UCSD-AML1 (cell line): ENCODE data around the gene CROCC2.

Source experiments
- DNase-seq: peaks from one replicate; lab custom pipeline; 2025; ENCODE audit not compliant: unreplicated experiment; lab: John Stamatoyannopoulos, UW

CROCC2 gene

DNA sequence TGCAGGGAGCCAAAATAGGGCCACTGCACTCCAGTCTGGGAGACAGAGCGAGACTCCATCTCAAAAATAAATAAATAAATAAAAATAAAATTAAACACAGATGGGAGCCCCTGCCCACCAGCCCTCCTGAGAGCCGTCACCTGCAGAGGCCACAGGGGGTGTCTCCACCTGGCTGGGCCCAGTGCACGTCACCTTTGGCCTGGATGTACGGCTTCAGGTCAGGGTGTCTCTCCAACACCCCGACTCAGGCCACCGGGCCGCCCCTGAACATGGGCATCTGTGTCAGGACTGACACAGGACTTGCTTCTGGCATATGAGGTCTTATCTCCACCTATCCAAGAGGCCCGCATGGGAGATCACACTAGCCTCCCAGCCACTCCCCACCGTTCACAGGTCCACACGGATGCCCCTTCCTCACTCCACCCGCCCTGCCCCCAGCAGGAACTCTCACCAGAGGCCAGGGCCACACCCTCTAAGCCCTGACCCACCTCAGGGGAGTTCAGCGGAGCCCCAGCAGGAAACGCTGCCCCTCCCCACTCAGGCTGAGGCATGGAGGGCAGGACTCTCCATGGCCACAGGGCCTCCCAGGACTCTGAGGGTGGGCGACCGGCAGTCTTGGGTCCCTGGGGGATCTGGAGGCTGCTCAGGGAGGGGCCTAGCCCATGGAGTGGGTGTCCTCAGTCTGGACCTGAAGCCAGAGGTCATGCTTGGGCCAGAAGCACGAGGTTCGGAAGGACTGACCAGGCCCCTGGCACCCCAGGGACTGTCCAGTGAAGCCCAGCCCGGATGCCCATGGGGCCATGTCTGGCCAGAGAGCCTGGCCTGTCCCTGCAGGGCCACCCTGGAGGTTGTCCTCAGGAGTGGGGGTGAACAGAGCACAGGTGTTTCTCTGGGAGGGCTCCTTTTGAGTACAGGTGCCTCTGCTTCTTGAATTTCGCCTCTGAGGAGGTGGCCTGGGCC, 1.6 kb upstream of the CROCC2 start:
- DNase-seq: no peak

DNA sequence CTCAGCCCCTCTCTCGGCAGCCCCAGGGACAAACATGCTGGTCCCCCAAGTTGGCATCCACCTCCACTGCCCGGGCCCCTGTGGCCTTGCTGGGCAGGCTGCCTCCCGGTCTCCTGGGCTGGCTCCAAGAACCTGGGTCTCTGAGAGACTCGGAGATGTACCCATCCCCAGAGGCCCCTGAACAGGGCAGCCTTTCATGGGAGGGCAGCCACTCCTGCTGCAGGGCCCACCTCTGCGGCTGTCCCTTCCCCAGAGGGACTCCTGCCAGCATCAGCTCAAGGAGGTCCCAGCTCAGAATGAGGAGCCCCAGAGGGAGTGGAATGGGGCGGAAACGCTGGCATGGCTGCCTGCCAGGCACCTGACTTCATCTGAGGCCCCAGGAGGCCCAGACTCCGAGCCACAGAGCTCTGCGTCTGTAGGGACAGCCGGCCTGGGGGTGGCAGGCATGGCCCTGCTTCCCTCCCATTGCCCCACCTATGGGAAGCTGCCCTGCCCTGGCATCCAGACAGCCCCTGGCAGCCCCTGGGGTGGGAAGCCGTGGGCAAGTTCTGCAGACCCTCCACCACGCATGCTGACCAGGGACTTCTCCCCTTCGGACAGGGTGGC, 857 bp upstream of the CROCC2 start:
- no peak for DNase-seq

- no peak for DNase-seq
Observed at GRCh38 chr2:240906911-240907590, 915 bp downstream of the CROCC2 start.

- DNase-seq: no peak
Observed at GRCh38 chr2:240909216-240909974, 3.3 kb downstream of the CROCC2 start.

GRCh38 chr2:240911641-240912265, 5.6 kb downstream of the CROCC2 start:
- peak; percentile 27 for DNase-seq

GRCh38 chr2:240912878-240913809, 7.0 kb downstream of the CROCC2 start:
- DNase-seq: no peak

- DNase-seq: peak; percentile 66
Observed at GRCh38 chr2:240913810-240914644, 7.9 kb downstream of the CROCC2 start.

GRCh38 chr2:240914645-240915525, 8.7 kb downstream of the CROCC2 start:
- DNase-seq: no peak

DNA sequence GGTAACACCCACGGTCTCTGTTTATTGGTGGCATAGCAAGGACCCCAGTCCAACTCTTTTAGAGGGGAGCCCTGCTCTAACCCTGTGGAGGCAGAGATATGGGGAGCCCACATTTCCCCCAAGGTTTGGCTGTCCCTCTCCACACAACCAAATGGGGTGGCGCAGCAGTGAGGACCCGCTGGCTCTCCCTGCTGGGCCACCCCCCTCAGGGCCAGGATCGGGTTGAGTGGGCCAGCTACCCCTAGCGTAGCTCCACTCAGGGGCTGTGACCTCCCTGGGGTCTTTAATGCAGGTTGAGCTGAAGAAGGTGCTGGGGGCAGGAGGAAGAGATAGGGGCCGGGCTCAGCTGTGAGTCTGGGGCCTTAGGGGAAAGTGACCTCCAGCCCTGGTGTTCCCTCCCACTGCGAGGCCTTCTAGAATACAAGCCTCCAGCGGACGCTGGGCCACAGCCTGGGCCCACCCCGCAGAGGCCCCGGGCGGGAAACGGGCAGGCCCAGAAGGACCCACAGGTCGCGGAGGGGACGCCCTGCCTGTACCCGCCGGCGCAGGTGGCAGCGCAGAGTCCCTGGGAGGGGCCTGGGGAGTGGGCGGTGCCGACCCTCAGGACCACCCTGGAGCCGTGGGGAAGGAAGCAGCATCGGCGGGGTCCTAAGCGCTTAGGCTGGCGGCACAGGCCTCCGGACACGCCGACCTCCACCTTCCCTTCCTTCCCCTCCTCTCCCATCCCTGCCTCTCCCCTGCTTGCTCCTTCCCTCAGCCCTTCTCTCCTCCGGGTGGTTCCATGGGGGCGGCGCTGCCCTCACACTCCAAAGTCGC, 9.6 kb downstream of the CROCC2 start:
- no peak for DNase-seq

- DNase-seq: no peak
Observed at GRCh38 chr2:240916571-240917008, 10.5 kb downstream of the CROCC2 start.

DNA sequence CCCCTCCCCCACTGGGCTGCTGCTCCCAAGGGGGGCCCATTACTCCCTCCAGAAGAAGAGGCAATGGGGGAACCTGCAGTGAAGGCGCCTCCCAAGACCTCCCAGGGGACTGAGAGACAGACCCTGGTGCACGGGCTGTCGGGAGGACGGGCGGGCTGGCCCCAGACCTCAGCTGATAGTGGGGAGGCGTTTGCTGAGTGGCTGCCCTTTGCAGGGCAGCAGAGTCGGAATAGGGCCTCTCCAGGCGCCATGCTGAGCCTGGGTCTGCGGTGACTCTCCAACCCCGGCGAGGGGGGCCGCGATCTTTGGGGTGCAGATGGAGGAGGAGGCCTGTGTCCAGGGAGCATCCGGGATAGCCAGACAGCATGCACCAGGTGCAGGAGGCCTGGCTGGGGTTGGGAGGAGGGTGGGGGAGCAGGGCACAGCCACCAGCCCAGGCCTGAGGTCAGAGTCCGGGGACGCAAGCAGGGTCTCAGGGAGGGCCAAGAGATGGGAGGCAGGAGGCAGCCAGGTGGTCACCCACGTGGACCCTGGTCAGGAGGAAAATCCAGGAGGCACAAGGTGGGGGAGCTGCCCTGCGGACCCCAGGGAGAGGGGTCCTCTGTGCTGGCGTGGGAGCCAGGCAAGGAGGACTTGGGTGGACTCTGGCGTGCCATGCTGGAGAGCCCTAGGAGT, 11.0 kb downstream of the CROCC2 start:
- DNase-seq: no peak

DNA sequence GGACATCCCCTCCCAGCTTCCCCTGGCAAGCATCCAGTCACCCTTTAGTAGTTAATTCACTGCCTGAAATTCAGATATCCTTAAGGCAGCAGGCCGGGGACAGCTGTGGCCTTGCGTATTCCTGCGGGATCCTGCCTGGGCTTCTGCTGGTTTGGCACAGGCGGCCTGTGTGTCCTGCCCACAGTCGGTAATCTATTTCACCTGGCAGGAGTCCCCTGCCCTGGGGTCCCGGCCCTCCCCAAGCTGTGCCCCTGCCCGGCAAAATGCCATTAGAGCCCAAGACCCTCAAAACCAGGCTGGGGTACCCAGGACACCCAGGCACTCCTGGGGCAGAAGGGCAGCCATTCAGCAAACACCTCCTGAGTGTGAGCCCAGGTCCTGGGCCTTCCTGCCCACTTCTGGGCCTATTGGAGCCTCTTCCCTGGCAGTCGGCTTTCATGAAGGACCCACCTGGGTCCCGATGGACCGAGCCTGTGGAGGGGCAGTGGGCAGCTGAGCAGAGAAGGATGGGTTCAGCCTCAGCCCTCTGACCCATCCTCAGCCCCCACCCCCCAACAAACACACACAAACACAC, 11.6 kb downstream of the CROCC2 start:
- no peak for DNase-seq

DNA sequence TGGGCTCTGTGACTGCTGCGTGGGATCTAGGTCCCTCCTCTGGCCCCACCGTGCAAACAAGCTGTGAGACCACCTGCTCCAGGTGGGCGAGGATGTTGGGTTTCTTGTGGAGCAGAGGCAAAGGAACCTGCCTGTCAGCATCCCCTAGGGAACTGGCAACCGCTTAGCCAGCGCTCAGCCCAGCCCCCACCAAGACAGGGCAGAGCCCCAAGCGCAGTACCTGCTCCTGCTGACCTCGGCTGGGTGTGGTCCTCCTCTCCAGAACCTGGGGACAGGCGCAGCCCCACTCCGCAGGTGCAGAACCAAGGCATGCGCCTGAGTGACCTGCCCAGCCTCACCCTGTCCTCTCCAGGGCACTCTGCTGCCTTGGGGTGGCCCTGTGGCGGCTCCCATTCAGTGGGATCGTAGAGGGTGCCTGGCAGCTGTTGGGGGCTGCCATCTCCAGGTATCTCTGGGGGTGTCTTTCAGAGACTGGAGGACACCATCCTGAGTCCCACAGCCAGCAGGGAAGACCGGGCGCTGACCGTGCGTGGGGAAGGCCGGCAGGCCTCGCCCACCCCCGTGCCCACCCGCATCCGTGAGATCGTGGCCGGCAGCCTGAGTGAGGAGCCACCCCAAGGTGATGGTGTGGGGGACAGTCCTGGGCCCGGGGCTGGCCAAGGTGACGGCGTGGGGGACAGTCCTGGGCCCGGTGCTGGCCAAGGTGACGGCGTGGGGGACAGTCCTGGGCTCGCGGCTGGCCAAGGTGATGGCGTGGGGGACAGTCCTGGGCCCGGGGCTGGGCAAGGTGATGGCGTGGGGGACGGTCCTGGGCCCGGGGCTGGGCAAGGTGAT, 12.3 kb downstream of the CROCC2 start:
- DNase-seq: no peak

GRCh38 chr2:240919161-240919781, 13.1 kb downstream of the CROCC2 start:
- no peak for DNase-seq
